Skin of body (tissue), 2 donors: ENCODE measurements around the gene OR1J1. TPM values are rescaled to one million over a fixed set of nuclear protein-coding genes. Genes with fewer than 3 reads are reported as not detected.

Experiments
- DNase-seq: peaks from one replicate; lab custom pipeline; 2025; lab: John Stamatoyannopoulos, UW
- total RNA-seq: library from RNA; depleted of rRNA; stranded (reverse); fragments of >200 nt; gene quantifications from one replicate; pipeline ENCODE4 v1.2.3, GENCODE V29; 2014

OR1J1 gene, protein sequence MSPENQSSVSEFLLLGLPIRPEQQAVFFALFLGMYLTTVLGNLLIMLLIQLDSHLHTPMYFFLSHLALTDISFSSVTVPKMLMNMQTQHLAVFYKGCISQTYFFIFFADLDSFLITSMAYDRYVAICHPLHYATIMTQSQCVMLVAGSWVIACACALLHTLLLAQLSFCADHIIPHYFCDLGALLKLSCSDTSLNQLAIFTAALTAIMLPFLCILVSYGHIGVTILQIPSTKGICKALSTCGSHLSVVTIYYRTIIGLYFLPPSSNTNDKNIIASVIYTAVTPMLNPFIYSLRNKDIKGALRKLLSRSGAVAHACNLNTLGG
- not detected for total RNA-seq

DNA sequence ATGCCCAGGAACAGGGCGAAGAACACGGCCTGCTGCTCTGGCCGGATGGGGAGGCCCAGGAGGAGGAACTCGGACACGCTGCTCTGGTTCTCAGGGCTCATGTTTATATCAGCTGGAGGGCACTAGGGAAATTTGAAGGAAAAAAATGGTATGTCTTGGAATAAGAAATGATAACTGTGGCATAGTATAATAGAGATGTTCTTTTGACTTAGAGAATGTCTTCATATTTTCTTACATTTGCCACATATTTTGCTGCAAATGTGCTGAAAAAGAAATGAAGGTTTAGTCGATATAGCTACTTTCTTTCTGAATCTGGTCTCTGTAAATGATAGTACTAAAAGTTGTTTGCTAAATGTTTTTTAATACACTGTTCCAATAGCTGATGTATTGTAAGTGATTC, at the start of gene OR1J1:
OR1J1 (minus strand) TSS at position 101 of the 400 bp plus-strand sequence; CDS start at position 101, 0 bp downstream.
- DNase-seq: no peak

DNA sequence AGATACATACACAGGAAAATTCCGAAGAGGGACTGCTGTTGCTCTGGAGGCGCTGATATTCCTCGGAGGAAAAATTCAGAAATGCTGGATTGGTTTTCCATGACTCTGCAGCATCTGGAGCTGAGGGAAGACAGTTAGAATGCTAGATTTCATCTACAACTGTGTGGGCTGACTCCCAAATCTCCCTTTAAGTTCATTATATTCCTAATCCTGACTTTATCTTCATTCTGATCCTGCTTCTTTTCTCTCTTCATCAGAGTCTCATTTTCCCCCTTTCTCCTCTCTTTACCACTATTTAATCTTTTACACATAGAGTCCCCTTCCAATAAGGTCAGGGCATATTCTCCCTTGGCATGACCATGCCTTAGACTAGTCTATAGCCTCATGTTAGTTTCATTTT, 49.5 kb upstream of the OR1J1 start, which contains the start of gene OR1N1:
OR1N1 (minus strand) TSS at position 101 of the 400 bp plus-strand sequence; CDS start at position 101, 0 bp downstream.
- DNase-seq: no peak

DNA sequence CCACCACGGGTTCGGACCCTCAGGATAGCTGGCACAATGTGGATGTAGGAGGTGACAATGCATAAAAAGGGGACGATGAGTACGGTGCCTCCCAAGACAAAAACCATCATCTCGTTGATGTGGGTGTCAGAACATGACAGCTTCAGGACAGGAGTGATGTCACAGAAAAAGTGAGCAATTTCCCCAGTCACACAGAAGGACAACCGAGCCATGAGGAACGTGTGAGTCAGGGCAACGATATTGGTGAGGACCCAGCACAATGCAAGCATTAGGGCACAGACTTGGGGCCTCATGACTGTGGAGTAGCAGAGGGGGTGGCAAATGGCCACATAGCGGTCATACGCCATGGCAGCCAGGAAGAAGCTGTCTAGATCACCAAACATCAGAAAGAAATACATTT, 48.9 kb upstream of the OR1J1 start:
- DNase-seq: no peak

DNA sequence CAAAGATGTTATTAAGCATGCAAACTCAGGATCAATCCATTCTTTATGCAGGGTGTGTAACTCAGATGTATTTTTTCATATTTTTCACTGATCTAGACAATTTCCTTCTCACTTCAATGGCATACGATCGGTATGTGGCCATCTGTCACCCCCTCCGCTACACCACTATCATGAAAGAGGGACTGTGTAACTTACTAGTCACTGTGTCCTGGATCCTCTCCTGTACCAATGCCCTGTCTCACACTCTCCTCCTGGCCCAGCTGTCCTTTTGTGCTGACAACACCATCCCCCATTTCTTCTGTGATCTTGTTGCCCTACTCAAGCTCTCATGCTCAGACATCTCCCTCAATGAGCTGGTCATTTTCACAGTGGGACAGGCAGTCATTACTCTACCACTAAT, 41.6 kb upstream of the OR1J1 start:
- DNase-seq: no peak

DNA sequence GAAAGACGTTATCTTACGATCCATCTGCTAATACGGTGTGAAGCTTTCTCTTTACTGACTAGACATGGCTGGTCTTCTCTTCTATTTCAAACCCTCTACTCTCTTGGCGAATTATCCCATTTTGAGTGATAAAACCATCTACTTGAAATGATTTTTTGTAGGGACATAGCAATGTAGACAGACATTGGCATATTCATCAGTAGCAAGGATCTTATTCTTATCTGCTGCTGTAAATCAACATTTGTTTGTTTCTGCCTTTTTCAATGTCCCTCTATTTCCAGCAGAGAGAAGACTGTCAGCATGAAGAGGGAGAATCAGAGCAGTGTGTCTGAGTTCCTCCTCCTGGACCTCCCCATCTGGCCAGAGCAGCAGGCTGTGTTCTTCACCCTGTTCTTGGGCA, 41.1 kb upstream of the OR1J1 start, which contains the start of gene OR1J4:
OR1J4 (plus strand) TSS at position 301 of the 400 bp plus-strand sequence; CDS start at position 301, 0 bp downstream.
- DNase-seq: no peak

DNA sequence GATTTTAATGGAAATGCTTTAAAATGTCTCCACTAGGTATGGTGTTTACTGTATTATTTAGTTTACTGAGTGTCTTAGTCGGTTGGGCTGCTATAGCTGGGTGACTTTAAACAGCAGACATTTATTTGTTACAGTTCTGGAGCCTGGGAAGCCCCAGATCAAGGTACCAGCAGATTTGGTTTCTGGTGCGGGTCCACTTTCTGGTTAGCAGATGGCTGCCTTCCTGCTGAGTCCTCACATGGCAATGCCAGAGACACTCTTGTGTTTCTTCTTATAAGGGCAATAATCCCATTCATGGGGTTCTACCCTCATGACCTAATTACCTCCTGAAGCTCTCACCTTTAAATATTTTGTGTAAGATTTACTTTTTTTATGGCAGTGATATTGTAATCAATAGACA, 40.5 kb upstream of the OR1J1 start:
- no peak for DNase-seq

DNA sequence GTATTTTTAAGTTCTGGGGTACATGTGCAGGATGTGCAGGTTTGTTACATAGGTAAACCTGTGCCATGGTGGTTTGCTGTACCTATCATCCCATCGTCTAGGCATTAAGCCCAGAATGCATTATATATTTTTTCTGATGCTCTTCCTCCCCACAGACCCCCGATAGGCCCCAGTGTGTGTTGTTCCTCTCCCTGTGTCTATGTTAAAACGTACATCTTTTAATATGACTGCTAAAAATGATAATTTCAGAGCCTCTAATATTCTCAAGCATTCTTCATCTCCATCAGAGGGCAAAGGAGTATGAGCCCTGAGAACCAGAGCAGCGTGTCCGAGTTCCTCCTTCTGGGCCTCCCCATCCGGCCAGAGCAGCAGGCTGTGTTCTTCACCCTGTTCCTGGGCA, 32.8 kb upstream of the OR1J1 start, which contains the start of gene OR1J2:
OR1J2 (plus strand) TSS at position 301 of the 400 bp plus-strand sequence; CDS start at position 301, 0 bp downstream.
- no peak for DNase-seq

DNA sequence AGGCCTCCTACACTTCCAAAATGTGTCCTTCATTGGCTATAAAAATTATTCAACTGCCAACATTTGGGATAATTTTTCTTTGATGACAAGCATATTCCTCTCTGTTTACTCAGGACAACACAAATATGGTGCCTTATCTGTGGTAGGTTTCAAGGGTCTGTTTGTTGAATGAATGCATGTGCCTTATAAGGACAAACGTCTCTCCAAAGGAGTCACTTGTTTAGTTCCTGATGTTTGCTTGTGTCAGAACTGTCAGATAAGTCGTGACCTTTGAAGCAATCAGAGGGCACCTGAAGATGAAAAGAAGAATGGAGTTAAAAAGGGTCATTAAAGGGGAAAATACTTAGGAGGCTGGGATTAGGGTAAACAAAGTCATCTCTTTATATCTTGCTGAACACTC, 29.2 kb upstream of the OR1J1 start:
- DNase-seq: no peak

DNA sequence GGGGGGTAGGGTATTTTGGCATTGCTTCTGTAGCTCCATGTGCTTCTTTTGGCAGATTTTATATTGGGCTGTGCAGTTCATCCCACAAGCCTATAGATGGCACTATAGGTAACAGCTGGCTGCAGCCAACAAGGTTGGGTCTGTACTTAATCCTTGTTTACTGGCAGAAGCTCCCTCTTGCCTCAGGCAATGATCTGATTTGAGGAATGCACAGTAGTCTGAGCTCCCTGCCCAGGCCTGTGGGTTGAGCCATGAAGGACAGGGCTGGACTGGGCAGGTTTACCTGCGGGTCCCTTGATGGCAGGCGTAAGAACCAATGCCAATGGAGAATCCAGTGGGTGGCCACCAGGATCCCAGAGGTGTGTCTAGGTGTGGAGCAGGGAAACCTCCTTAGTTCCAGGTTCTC, 21.2 kb upstream of the OR1J1 start:
- DNase-seq: no peak

DNA sequence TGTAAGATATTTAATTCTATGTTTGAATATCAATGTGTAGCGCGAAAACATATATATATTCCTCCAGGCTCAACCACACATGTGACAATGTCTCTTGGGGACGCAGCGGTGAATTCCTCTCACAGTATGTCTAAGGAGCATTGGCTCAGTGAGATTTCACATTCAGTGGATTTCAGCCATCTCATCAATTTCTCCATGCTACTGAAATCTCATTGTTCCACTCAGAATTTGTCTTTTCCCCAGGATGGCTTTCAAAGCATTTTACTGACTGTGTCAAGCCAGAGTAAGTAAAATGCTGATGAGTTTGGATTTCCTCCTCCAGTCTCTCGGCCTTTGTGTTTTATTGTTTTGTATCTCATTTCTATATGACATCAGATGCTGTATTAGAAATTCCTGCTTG, 1.3 kb upstream of the OR1J1 start:
- DNase-seq: no peak

DNA sequence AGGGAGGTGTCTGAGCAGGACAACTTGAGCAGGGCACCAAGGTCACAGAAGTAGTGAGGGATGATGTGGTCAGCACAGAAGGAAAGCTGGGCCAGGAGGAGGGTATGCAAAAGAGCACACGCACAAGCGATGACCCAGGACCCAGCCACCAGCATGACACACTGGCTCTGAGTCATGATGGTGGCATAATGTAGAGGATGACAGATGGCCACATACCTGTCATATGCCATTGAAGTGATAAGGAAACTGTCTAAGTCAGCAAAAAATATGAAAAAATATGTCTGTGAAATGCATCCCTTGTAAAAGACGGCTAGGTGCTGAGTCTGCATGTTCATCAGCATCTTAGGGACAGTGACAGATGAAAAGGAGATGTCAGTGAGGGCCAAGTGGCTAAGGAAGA, 380 bp downstream of the OR1J1 start:
- DNase-seq: no peak

DNA sequence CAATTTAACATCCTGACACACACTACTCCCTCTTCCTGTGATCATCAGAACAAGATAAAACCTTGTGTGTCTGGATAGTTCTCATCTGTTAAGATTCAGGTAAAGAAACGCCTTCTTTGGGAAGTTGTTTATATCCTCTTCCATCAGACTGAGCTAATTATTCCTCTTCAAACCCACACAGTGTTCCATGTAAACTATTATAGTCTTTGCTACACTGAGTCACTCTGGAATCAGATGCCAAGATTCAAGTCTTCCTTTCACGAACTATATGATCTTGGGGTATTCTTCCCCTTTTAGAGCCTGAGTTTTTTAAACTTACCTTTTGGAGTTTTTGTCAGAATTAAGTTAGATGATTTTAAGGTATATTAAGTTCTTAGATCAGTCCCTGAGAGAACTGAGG, 2.0 kb downstream of the OR1J1 start:
- no peak for DNase-seq

DNA sequence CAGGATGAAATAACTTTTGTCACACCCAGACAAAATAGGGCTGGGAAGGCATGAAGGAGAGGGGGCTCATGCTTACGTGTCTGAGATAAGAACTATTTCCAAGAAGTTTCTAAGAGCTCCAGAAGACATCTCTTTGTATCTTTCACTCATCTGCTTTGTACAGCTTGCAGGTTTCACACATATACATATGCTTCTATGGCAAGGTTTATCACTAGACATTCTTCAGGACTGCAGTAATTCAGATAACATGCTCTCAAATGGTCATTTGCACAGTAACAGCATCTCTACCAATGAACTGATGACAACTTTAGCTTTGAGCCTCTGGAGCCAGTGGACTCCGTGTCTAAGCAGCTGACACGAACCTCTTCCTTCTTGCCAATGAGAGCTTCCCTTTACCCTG, 3.2 kb downstream of the OR1J1 start:
- no peak for DNase-seq

DNA sequence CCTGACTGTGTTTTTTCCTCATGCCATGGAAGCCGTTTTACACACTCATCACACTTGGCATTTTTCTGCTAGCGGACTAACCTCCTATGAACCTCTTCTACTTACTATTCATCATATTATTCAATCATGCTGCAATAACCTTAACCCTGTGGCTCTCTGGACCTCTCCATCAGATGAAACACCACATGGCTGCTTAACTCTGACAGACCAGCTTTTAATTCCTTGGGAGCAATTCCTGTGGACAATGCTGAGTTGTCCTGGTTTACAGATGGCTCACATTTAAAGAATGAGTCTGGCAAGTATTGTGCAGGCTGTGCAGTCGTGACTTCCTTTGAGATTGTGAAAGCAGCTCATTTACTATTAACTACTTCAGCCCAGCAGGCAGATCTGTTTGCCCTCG, 9.0 kb downstream of the OR1J1 start:
- DNase-seq: no peak

DNA sequence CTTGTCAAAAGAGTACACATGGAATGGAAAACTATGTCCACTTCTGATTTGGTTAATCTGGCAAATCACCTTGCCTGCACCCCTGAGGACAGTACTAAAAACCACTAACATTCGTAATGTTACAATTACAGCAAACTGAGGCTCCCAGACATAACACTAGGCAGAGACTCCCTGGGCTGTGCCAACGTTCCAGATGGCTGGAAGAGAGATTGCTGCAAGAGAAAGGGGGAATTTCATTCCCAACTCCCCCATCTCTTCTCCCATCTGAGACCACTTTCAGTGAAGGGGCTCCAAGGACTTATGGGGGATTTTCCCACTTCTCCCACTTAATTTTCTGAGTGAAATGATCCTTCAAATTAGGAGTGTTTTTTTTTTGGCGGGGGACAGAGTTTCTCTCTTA, 11.3 kb downstream of the OR1J1 start:
- no peak for DNase-seq

DNA sequence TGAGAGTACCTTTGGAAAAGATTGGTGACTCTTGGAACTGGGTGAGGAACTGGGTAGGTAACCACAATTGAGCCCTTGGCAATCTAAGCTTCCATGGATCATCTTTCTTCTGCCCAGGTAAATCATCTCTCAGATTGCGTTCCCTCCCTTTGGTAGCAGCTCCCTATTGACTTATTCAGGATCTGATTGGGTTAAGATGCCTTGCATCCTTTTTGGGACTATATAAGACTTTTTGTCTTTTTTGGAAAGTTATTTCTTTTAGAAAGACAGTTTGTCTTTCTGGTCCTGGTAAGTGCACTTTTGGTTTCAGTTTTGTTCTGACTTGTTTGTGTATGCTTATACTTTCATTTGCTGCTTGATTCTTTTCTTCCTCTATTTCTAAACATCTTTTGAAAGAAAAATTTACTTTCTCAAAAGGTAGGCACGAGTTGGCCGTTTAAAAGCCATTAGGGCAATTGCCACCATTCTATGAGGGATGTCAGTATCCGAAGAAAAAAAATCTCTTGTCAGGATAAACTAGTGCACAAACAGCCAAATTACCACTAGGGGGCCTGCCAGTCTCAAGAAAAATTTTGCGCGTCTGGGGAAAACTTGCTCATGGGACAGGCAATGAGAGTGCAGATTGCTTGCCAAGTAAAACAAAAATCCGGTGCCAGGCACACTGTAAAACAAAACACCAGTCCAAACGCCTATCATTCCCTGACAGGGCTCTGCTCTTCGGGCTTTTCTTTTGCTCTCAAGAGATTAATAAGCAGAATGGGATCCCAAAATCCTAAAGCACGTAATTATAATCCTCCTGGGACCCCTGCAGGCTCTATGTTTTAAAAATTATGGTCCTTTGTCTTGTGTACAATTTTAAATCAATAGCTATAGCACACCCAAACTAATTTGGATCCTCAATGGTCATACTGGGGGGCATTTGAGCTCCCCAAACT, 12.8 kb downstream of the OR1J1 start:
- peak; percentile 63 for DNase-seq

DNA sequence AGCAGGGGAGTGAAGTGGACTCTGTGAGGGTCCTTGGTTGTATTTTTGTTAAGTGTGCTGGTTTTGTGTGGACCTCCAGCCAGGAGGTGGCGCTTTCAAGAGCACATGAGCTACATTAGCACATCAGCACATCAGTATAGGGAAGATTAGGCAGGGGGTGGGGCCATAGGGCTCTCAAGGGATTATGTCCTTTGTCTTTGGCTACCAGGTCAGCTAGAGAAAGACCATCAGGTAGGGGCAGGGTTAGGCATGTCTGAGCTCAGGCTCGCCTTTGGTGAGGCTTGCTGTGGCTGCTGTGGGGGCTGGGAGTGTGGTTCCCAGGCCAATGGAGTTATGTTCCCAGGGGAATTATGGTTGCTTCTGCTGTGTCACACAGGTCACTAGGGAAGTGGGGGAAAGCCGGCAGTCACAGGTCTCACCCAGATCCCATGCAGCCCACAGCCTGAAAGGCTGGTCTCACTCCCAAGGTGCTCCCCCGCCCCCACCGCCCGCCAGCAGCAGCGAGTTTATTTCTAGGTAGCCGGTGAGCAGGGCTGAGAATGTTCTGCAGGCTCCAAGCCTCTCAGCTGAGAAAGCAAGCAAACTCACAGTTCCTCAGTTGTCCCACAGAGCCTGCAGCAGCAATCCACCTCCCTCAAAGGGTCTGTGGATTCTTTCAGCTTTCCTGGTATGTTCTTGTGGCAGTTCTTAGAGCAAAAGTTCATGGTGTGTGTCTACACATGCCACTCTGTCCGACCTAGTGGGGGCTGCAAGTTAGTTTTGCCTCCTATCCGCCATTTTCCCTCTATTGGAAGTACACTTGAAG, 13.7 kb downstream of the OR1J1 start:
- DNase-seq: no peak

DNA sequence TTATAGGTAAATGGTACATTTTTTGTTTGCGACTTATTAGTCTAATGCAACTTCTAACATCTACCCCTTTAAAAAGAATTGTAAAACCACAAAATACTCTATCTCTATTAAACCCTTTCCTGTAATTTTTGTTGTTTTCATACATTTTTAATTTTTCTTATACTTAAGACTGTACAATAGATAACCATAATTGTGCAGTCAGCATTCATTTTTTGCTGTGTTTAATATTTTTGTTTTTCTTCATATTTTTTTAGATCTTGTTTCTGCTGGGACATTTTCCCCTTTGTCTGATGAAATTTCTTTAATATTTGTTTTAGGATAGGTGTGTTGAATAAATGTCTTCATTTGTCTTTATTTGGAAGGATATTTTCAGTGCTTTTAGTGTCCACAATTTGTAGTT, 19.9 kb downstream of the OR1J1 start:
- DNase-seq: no peak

DNA sequence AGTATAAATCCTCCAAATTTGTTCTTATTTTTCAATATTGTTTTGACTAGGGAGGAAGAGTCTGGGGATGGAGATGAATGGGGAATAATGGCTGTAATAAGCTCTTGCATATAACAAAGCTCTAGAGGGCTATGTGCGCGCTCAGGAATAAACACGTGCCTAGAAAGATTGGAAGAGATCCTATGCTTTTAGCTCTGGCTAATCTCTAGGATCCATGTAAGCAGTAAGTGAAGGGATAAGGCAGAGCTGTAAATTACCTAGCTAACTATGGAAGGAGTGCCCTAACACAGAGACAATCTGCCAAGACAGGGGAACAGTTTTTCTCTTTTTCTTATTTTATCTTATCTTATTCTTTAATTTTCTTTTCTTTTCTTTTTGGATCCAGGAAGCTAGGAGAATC, 21.6 kb downstream of the OR1J1 start:
- no peak for DNase-seq

DNA sequence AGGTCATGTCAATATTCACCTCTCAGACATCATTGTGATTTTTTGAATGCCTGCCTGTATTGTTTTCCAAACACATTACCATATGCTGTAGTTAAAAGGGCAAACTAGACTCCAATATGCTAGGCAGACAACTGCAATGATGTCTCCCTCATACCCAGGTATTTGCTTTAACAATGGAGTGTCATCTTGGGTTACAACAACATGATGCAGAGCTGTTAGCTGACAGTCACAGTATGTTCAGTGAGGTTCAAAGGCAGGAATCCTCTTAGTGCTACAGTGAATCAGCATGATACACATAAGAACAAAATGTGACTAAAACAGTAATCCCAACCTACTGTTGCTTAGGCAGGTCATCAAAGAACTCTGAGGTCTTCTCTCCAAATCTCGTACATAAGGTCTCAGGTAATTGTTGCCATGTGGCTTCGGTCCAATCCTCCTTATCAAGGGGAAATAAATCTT, 24.0 kb downstream of the OR1J1 start:
- DNase-seq: no peak

DNA sequence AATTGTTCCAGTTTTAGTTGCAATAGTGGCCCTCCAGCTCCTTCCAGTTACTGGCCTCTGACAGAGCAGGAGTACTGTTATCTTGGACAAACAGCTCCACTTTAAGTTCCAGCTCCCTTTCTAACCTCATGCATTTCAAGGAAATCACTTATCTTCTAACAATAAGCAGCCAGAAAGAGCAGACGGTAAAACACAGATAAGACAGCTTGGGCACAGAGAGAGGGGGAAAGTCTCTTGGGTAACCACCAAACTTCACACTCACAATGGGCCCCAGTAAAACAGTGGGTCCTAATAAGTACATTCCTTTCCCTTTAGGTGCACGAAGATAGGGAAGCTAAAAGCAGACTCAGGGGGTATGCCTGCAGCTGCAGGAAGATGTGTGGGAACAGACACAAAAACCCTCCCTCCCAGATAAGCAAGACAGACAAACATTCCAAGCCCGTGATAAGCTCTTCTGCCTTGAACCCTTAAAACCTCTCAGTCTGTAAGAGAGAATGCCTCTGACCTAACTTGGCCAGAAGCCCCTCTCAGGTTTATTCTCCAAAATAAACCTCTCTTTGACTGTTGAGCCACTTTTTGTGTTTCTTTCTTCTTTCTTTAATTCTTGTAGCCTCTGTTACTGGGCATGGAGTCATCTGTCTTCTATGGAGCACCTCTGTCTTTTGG, 30.8 kb downstream of the OR1J1 start:
- no peak for DNase-seq
